Effector CD4-positive, alpha-beta T cell (primary cell): Measurements from ENCODE around the gene KLHL15.
"Not testable (repeated sequence)": the region's sequence is repeated elsewhere in the genome, so short reads cannot be mapped to it uniquely, and the experiment has no call there.

Experiments used
- DNase-seq: peaks from one replicate; pipeline ENCODE4 v3.0.0-alpha.2; 2020

Gene KLHL15

DNA sequence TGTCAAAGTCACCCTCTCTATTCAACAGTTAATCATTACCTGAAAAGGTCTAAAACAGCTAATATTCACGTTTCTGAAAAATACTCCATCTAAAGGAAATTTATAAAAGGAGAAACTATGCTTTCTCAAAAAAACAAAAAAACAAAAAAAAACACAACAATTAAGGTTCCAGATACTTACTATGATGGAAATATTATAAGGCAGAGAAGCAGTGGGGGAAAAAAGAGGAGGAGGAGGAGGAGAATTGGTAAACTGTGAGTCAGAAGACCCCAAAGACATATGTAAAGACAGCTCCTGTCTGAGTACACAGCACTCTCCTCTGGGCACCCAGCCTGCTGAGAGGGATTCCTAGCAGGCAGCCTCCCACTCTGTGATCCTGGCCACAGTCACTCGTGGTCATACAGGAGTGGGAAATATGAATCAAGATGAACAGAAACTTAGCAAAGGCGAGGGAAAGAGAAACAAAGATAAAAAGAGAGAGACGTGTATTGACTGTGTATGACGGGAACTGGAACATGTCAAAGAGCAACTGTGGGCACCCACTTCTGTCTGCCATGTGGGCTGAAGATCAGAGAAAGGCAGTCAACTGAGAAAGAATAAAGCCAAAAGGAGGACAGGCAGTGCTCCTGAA, 12.5 kb downstream of the KLHL15 start:
- no peak for DNase-seq

DNA sequence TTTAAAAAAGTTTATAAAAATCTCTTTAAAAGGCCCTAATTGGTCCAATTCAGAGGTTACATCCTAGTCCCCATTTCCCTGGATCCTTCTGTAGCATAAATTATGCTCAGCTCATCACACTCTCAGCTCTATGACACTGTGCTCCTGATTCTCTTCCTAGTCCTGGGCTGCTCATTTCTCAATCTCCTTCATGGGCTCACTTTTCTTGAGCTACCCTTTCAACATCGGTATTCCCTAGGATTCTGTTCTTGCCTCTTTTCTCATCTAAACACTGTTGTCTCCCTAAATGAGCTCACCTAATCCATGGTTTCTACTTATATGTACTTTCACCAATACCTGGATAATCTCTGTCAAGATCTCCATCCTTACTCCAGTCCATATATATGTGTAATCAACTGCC, 14.7 kb downstream of the KLHL15 start:
- DNase-seq = no peak

DNA sequence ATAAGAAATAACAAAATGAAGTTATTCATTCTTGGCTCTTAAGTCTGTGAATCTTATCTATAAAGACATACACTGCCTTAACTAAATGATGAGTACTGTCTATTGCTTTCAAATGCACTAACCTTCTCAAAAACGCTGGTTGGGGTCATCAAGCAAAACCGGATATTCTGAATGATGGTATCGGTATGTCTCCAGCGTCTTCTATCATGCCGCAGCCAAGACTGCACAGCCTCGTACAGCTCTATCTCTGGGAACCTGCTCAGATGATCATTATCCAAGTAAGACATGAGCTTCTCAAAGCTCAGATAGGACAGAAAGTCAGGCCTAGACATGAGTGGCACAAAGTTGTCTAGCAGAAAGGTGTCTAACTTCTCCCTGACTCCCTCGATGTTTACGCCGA, 21.1 kb downstream of the KLHL15 start:
- DNase-seq = no peak

DNA sequence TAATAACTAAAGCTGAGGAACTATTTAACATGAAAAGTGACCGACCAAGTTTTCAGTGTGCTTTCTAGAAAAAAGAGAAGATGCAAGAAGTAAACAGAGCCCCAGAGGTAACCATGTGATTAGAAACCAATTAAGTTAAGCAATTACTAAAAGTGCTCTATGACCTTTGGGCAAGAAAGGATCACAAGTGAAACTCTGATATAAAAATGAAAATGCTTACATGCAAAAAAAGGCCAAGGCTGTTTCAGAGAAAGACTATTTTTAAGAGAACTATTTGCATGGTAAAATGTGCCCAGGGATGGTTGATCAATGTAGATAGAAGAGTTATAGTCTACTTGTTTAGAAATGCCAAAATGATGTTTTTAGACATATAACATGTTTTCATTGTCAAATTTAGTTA, 22.0 kb downstream of the KLHL15 start:
- no peak for DNase-seq

DNA sequence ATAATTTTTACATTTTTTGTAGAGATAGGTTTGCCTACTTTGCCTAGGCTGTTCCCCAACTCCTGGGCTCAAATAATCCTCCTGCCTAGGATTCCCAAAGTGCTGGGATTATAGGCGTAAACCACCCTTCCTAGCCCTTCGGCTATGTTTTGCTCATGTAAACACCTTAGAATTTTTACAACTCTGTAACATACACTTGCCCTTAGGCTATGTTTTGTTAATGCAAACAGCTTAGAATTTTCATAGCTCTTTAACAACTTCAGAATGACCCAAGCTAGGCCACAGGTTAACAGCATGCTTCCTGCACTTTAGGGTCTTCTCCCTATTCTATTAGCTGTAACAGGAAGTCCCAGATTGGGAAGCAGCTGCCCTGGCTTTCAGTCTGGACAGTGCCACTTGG, 24.2 kb downstream of the KLHL15 start:
- no peak for DNase-seq

DNA sequence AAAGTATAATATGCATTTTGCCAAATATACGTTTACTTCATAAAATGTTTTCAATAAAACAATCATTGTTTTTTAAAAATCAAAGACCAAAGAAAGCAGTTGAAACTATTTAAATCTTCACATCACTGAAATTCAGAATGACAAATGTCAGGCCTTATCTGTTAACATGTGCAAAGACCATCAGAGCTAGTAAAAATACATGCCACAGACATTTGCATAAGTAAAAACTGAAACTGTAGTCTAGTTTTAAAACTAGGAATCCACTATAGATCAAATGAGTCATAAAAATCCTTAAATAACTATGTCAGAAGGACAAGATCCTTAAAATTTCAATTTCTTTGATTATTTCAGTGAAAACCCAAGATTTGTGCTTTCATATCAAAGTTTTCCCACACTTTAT, 24.8 kb downstream of the KLHL15 start:
- DNase-seq = no peak

DNA sequence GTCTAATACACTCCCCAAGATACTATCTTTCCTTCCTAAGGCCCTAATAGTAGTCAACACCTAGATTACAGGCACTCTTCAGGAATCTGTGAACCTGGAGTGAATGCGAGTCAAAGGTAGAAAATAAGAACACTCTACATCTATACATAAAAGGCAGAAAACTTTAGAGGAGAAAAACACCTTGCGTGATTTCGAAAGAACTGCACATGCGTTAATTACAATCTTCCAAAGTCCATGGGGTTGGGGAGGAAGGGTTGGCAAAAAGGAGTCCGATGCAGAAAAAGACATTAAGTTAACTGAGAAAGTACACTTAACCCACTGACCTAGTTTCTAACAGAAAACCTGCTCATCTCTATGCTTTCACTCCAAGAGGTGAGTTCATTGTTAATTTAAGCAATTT, 27.3 kb downstream of the KLHL15 start:
- no peak for DNase-seq

DNA sequence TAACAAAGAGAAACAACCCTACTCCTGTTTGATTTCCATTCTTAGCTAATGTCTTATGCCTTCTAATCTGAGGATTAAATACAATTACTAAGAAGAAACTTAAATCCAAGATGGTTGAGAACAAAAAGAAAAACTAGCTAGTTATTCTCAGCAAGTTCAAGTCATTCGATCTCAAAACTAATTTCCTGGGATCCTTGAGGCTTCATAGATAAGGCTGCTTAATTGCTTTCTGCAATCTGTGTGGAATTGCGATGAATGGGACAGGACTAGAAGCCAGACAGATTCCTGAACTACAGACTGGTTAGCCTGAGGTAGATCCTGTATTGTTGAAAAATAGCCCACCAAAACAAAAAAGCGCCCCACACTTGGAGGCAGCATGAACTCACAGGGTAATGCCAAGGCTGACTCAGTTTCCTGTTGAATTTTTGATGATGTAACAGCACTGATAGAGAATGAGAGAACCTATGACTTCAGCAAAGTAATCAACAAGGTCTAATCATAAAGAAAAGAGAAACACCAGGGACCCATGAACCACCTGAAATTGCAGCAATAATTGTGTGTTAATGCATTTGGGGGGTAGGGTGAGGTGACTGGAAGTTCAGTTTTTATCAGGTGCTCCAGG, 33.9 kb downstream of the KLHL15 start:
- no peak for DNase-seq

DNA sequence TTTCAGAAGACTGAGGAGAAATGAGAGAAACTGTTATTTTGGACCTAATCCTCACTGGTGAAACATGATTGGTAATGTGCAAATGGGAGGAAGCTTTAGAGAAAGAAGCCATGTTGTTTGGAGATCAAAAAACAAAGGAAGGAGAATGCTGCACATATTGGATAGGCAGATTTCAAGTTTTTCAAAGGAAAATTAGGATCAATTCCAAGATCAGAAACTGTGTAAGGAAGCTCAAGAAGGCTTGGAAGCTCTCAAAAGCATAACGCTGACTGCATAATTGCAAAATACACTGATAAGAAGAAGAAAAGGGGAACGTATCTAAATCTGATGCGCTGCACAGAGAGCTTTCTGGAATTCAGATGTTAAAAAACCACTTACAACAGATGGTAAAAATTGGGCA, 34.6 kb downstream of the KLHL15 start:
- DNase-seq = no peak

DNA sequence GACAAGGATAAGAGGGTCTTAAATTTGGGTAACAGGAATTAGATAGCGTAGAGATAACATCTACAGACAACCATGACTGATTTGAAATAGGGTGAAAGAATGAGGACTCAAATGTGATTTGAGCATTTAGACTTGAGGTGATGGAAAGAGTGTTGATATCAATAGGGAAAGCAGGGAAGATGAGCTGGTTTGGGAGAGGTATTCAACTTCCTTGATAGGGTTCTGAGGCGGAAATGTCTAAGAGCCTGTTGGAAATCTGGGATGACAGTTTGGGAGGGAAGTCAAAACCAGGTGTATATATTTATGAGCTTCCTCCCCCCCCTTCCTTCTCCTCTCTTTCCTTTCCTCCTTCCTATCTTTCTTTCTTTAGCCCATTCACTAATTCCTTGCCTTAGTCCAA, 36.5 kb downstream of the KLHL15 start:
- DNase-seq = no peak

DNA sequence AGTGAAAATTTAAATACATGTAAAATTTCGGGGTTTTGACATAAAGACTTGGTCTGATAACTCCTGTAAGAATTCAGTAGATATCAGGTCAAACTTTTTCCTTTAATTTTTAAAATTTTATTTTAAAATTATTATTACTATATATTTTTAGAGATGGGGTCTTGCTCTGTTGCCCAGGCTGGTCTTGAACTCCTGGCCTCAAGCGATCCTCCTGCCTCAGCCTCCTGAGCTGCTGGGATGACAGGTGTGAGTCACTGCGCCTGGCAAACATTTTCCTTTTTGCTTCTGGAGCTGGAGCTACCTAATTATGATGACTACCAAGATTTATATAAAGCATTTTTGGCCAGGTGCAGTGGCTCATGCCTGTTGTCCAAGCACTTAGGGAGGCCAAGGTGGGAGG, 37.3 kb downstream of the KLHL15 start:
- DNase-seq = no peak

DNA sequence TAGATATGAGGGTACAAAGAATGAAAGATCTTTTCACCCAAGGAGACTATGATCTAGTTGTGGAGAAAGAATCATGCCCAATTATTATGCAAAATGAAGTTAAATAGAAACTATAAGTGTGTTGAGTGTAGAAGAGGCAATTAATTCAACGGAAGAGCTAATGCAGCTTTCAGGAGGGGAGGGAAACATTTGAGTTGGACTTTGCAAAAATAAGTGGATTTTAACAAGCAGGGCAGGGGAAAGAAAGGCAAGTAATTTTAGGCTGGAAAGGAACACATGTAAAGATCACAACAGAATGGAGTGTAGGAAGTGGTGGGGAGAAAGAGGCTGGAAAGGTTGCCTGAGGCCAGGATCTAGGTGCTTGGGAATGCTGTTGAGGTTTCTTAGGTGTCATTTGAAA, 44.1 kb downstream of the KLHL15 start:
- no peak for DNase-seq

DNA sequence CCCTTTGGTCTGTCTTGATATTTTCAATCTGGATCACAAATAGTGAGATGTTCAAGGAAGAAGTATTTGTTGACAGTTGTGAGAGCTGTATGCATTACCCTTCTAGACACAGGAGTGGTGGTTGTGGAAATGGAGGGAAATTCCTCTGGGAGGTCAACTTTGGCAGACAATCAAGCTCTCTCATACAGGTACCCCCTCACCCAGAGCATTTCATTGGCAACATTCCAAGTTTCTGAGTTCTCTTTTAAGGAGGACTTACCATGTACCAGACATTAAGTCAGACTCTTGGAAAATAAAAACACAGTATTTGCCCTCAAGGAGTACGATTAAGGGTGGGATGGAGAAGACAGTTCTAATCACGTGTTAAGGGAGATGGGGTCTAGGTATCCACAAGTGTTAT, 45.3 kb downstream of the KLHL15 start:
- no peak for DNase-seq

DNA sequence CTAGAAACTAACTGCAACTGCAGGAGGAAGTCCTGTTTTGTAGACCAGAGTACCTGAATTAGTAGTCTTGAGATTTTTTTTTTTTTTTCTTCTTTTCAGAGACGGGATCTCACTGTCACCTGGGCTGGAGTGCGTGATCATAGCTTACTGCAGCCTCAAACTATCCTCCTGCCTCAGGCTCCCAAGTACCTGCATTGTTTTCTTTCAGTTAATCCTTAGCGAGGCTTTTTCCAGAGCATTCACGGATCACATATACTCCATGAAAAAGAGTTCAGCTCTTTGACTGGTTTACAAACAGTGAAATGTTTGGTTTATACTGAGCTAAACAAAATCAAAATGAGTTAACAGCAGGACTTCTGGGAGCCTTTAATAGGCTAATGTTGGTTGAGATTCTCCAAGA, 45.8 kb downstream of the KLHL15 start:
- DNase-seq = no peak

DNA sequence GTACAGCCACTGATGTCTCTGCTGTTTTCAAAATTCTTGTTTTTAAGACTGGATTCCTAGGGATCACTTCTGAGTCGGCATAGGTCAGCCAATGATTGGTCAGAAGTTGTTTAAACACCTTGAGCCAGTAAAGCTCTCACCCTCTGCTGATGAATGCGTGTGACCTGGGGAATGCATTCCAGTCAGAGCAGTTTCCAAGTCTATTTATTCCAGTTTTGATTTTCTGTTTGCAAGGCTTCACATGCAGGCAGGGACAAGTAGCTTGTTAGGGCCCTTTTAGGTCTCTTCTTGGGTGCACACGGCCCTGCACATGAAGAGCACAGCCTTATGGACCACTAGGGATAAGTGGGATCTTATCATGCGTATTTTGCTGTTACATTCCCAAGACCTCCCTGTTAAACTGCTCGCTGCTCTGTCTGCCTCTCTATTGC, 47.0 kb downstream of the KLHL15 start:
- no peak for DNase-seq

DNA sequence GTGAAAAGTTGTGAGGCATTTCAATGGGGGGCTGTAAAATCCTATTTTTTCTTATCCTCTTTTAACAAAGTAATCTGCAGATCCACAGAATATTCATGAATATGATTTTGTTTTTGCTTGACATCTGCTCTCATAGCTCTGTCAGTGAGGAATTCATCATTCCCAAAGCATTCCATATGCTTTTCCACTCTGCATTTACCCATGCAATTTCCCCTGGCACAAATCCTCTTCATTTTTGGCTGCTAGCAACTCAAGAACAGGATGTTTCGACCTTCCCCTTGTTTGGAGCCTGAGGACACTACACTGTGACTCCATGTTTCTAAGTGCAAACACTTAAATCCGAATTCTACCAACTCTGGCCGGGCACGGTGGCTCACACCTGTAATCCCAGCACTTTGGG, 48.5 kb downstream of the KLHL15 start:
- DNase-seq = no peak

DNA sequence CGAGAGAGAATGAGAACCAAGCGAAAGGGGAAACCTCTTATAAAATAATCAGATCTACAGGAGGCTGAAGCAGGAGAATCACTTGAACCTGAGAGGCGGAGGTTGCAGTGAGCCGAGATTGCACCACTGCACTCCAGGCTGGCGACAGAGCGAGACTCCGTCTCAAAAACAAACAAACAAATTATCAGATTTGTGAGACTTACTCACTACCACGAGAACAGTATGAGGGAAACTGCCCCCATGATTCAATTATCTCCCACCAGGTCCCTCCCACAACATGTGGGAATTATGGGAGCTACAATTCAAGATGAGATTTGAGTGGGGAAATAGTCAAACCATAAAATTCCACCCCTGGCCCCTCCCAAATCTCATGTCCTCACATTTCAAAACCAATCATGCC, 61.4 kb downstream of the KLHL15 start:
- not testable (repeated sequence) for DNase-seq

DNA sequence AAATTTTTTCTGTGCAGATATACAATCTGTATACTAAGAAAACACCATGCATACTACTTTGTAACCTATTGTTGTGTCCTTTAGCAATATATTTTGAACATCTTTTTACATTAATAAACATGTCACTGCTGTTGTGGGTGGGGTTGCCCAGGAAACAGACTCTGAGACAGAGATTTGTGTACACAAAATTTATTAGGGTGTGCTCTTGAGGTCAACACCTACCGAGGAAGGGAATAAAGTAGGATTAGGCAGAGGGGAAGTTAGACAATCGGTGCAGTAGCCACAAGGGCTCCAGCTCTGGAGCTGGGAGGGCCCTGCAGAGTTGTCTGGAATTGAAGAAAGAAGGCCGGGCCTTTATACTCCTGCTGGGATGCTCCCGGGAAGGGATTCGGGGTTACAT, 62.8 kb downstream of the KLHL15 start:
- no peak for DNase-seq

DNA sequence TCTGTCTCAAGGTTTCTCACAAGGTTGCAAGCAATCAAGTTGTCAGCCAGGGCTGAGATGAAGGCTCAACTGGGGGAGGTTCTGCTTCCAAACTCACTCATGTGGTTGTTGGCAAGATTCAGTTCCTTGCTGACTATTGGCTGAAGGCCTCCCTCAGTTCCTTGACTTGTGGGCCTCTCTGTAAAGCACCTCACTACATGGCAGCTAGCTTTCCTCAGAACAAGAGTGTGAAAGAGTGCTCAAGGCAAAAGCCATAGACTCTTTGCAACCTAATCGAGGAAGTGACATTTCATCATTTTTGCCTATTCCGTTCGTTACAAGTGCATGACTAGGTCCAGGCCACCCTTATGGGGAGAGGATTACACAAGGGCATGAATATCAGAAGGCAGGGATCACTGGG, 67.2 kb downstream of the KLHL15 start:
- no peak for DNase-seq

DNA sequence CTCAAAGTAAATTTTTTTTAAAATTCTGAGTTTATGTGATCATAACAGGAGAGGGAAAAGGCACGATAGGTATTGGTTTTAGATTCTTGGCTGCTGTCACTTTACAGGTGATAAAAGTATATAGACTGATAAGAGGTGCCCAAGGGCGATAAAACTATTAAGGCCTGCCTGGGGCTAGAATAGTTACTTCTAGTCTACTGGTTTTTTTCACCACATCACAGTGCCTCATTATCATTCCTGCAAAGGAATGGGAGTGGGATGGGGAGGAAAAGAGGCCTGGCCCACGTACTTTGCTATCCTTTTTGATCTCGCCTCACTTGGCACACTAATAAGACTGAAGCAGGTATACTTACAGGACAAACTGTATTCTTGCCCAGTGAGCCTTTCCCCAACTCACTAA, 72.6 kb downstream of the KLHL15 start:
- DNase-seq = no peak

DNA sequence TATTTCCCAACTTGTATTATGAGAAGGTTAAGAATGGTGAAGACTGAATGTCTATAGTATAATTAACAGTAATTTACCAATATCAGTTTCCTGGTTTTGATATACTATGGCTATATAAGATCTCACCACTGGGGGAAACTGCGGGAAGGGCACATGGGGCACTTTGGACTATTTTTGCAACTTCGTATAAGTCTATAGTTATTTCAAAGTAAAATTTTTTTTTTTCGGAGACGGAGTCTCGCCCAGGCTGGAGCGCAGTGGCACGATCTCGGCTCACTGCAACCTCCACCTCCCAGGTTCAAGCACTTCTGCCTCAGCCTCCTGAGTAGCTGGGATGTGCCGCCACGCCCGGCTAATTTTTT, 73.1 kb downstream of the KLHL15 start:
- DNase-seq = no peak

DNA sequence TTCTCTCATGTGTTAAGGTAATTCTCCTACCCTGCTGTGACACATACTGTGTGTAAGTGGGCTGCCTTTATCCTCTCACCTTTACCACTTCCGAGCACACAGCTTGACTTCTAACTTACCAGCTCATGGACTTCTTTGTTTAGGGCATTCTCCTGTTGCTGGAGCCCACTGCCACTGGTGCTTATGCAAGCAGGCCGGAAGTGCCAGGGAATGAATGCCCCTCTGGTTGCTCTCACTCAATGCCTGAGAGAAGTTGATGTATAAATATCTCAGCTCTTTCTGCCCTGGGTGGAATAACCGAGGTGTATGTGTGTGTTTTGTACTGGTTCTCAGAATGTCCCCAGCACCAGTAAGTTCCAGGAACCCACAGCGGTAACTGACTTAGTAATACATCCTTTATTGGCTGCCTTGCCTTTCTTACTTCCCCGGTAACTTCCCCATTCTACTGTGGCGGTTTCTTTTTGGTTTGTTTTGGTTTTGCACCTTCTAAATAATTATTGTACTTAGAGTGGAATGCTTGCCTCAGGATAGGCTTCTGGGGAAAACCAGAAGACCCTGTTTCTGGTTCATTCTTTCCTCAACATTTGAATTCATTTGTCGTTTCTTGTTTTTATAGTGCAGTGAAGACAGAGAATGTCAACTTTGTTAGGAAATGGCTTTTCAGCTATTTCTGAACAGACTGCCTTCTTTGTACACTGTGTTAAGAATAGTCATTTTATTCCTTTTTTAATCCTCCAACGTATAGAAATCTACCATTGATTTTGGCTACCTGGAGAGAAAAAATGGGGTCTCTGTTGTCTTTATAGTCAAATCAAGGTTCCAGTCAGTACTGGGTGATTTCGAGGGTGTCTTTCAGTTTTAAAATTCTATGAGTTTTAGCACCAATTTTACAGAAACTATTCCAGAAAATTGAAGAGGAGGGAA, 73.7 kb downstream of the KLHL15 start:
- DNase-seq = peak; percentile 4

DNA sequence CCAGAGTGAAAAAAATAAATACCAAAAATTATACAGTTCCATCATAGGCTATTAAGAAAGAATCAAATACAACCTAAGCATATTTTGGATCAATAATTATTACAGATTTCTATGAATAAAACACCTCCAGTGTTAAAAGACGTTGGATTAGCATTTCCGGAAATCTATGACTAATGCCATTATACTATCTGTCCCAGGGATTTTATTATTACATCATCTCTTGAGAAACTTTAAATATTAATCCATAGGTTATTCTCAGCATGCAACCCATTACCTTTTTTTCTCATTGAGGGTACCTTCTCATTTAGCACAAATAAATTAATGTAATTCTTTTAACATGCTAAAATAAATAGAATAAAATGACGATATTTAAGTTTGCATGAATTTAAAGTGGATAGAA, 74.6 kb downstream of the KLHL15 start:
- no peak for DNase-seq

DNA sequence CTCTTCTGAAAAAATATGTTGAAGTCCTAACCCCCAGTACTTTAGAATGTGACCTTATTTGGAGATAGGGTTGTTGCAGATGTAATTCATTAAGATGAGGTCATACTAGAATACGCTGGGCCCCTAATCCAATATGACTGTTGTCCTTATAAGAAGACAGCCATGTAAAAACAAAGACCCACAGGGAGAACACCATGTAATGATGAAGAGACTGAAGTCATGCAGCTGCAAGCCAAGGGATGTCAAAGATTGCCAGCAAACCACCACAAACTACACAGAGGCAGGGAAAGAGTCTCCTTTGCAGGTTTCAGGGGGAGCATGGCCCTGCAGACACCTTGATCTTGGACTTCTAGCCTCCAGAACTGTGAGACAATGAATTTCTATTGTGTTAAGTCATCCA, 81.8 kb downstream of the KLHL15 start:
- DNase-seq = no peak
